Retina (tissue), 1 donor: Measurements from ENCODE around the gene MAGI2.

Experiments used
- DNase-seq: peaks from one replicate; pipeline ENCODE4 v3.0.0-alpha.2; 2016

MAGI2 gene

DNA sequence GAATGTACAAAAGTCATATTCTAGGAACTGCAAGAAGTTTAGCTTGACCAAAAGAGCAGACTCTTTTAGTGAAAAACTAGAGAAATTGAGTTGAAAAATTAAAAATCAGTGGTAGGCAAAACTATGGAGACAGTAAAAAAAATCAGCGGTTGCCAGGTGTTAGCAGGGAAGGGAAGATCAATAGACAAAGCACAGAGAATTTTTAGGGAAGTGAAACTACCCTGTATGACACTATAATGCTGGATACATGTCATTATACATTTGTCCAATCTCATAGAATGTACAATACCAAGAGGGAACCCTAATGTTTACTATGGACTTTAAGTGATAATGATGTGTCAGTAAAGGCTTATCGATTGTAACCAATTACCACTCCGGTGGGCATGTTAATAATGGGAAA, 761.9 kb downstream of the MAGI2 start:
- no peak for DNase-seq

DNA sequence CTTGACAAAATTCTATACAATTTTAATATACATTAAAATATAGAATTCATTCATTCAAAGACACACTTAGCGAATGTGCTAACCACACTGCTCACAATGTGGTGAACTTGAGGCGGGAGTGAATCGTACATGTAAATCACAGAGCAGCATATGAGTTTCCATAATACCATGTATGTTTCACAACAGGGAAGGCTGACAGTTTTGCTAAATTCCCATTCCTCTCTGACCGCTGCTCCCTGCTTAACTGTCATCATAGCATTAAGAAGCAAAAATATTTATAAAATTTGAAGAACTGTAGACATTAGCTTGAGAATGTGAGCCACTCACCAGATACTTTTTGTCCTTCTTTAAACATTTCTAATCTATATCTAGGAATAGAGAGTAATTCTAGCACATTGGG, 763.3 kb downstream of the MAGI2 start:
- no peak for DNase-seq

DNA sequence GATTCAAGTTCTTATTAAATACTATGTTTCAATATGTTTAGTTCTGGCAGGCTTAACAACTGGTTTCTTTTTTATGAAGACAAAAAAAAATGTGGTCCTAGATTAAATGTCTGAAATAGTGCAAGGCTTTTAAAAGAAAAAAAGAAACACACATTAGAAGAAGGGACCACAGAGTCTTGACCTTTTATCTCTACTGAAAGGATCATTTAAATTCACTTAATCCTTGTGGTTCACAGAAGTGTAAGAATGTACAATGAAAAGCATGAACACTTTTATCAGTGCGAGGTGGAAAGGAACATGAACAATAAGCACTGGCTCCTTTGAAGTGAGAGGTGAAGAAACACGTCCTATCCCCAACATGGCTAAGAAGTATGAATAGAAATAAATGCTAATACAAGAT, 765.1 kb downstream of the MAGI2 start:
- DNase-seq: no peak

DNA sequence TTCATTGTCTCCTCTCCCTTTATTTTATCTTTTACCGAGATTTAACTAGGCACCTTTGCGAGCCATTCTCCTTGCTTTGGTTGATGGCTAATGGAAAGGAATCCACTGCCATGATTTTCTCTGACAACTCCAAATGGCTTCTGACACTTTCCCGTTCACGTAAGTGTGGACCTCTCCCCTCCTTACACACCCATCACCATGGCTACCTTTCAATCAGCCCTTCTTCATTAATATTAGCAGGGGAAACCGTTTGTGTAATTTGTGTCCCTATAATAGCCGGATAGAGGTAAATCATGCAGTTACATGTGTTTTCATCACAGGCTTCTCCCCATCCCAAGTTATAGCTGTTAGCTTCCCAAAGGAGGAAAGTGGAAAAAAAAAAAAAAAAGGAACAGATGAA, 767.3 kb downstream of the MAGI2 start:
- DNase-seq: no peak

DNA sequence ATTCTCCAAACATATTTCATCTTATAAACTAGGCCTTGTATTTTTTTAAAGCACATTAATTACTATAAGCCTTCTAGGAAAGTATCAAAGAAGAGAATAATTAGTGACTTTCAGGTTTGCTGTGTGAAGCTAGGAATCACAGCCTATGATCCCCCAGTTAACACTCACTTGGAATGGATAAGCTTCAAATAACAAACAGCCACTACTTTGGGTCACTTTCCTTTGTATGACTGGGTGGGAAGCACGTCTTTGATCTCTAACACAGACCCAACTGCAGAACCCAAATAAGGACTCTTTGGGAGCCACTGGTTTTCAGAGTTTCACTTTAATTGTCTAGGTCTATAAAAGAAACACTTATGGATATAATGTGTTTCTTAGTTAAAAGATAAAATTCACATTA, 769.3 kb downstream of the MAGI2 start:
- no peak for DNase-seq

DNA sequence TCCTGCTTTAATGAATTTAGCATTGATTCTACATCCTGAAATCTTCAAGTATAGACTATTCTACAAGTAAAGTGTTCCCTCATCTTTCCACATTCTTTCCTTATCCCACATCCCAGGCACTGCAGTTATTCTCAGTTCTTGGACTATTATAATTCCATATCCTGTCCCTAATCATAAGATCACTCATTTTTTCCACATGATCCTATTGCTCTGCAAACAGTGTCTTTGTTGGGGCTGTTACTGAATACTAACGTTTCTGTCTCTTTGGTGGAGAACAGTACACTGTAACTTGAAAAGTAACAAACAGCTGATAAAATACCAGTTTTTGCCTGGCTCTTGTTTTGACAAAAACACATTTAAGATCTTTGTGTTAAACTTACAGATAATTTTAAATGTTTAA, 769.9 kb downstream of the MAGI2 start:
- DNase-seq: no peak

DNA sequence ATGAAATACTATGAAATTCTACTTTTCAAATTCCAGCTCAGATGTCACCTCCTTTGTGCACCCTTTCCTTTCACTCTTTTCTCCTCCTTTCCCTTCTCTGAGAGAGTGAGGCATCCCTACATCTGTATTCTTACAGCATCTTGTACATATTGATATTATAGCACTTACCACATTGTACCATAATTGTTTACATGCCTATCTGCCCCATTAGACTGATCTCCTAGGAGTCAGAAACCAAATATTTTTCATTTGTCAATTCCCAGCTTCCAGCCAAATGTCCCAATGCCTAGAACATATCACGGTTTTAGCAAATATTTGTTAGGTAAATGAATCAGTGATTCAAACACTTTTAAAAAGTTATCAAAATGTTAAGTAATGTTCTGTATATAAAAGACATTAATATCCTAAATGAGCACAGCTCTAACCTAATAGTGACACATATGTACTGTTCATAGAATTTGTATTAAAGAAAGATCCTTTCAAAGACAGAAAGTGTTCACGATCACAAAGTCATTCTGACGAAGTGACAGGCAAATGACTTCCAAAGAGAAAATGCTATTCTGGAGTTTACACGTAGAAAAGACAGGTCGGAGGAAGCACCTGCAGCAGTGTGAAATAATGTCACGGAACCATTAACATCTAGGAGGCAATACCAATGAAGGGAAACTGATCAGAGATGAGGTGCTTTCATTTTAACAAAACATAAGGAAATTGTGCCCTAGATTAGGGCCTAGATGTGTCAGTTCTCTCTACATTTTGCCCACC, 774.2 kb downstream of the MAGI2 start:
- DNase-seq: no peak

DNA sequence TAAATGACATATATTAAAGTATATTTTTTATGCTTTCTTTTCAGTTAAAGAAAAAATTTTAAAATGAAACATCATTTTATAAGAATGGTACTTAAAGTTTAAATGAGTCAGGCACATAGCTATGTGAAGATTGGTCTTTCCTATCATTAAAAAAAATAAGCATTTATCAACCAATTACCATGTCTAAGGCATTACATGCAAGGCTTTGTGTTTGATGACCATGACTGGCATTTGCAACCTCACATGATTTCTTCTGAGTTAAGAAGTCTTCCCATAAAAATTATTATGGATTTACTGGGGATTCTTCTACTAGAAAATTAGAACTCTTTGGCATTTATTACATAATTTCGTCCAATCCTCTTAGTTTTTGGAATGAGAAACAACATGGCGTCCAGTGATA, 776.1 kb downstream of the MAGI2 start:
- DNase-seq: no peak

DNA sequence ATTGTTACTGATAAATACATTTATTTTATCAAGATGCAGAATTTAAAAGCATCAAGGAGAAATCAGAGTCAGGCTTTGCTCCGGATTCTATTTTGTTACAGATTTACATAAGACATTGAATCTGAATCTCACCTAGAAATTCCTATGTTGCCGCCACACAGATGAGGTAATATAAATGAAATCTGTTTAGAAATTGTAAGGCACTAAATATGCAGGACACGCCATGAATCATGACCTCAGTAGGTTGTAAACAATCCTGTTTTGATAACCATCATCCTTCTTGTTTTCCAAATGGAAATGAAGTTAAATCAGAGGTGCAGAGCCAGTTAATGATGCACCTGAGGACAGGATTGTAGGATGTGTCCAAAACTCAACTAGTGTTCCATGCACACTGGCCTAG, 778.0 kb downstream of the MAGI2 start:
- DNase-seq: no peak

DNA sequence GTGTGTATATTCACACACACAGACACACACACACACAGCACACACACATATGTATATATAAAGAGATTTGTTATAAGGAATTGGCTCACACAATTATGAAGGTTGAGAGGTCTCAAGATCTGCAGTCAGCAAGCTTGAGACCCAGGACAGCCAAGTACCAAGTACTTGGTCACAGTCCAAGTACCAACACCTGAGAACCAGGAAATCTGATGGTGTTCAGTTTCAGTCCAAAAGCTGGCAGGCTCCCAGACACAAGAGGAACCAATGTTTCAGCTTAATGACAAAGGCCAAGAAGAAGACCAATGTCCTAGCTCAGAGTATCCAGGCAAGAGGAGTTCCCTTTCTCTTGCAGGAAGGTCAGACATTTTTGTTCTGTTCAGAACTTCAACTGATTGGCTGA, 780.2 kb downstream of the MAGI2 start:
- DNase-seq: no peak

DNA sequence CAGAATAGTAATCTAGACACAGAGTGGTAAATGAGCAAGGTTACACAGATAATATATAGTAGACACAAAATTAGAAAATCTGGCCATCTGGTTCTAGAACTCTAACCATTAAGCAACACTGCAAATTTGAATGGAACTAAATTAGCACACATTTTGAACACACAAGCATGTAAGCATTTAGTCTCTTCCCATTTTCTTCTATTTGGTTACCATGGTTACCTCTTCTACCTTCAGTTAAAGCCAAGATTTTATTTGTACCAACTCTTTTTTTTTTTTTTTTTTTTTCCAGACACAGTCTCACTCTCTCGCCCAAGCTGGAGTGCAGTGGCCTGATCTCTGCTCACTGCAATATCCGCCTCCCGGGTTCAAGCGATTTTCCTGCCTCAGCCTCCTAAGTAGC, 790.5 kb downstream of the MAGI2 start:
- no peak for DNase-seq

DNA sequence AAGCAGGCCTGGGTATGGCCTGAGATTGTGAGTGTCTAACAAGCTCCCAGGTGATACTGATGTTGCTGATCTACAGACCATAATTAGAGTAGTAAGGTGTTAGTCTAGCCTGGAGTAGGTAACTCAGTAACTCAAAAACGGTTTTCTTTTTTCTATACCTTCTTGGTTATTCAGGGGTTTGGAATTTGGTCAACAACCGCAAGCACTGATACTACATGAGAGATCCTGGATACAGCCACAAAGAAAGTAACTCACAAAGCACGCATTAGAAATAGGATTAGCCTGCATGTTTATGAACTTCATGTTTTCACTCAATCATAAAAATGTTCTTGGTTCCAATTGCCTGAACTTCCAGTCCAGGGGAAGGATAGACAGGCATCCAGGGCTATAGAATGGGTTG, 803.5 kb downstream of the MAGI2 start:
- no peak for DNase-seq

DNA sequence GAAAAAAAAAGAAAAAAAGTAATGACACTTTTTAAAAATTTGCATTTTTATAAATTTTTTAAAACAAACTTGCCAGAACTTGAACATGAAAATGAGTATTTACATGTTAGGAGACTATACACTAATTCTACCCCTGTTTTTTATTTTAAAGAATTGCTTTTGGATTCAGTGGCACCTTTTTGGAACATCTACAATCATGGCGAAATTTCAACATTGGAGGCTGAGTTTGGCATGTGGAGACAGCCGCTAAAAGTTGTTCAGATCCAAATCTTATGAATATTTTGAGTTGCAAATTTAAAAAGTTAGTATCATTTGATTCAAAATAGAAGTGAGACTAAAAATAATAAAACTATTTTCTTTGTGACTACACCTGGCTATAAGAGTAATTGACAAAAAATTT, 804.2 kb downstream of the MAGI2 start:
- no peak for DNase-seq

DNA sequence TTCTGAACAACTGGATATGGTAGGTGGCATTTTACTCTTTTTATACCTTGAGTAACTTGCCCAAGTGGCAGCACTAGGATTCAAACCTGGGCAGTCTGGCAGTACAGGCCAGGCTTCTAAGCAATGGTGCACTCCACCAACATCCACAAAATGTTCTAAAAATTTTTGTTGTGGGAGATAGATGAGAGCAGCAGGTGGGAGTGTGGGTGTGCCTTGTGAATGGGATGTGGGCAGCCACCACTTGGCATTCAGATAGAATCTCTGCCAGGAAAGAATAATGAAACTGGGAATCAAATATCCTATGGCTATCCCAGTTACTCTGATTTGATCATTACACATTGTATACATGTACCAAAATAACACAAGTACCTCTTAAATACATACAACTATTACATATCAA, 810.7 kb downstream of the MAGI2 start:
- DNase-seq: no peak

DNA sequence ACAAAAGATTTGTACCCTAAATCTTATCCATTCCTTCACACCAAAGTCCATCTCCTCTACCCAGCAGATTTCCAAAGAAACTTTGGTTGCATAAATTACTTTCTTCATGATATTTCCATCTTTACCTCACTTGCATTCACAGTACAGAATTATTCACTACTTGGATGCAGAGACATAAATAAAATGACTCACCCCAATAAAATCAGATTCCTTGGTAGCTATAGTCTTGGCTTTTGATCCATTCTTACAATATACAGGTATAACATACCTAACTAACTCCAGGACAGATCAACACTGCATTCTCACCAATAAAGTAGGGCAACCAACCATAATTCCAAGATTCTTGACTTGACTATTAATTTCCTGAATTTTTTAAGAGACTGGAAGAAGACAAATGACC, 815.1 kb downstream of the MAGI2 start:
- DNase-seq: no peak

DNA sequence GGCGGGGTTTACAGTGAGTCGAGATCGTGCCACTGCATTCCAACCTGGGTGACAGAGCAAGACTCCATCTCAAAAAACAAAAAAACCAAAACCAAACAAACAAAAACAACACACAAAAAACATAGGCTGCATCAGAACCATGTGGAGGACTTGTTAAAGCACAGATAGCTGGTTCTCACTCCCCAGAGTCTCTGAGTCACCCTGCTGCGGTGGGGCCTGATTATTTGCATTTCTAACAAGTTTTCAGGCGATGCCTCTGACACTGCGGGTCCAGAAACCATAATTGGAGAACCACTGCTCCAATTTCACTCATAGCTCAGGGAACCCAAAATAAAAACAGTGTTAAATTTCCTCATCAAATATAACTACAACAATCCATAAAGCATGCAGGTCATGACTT, 816.7 kb downstream of the MAGI2 start:
- no peak for DNase-seq

DNA sequence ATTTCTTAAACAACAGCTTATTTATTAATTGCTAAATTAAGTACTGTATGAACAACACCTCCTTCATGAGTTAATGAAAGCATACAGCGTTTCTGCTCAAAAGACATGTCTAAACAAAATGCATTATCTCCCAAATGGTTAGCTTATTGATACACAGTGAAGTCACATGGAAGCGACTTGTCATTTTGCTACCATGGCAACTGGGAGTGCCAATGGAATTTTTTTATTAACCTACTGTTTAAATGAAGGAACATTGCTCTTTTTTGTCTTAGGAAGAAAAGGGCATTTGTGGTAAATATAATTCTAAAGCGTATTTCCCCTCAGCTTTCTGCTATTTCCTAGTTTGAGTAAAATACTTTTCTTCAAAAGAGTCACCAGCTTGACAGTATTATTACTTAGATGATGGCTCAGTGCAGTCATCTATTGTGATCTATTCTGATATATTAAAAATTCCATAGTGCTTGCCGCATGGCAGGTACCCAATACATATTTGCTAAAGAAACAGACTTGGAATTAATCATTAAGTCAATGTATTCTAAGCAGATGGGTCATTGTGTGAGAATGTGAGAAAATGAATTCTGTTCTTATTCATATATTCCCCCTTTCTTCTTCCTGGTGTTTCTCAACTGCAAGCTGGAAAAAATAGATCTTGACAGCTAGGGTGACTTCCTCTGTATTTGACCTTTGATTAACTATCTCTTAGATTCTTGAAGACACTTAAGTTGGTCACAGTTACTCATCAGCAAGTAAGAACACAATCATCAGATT, 818.3 kb downstream of the MAGI2 start:
- DNase-seq: no peak

DNA sequence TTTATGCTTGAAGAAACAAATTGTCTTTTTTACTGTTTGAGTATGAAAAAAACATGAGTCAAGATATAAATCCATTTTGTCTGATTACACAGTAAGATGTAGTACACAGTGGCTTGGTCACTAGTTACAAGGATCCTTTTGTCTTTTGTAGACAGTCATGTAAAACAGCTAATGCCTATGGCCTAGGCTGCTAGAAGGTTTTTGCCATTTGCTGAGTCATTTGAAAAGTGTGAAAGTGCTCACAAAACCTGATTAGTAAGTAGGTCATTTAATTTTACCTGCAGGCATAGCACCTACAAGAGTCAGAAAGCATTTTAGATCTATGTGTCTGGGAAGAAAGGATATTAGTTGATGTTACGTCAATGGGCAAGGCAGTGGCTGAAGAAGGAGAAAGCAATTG, 819.4 kb downstream of the MAGI2 start:
- DNase-seq: no peak

DNA sequence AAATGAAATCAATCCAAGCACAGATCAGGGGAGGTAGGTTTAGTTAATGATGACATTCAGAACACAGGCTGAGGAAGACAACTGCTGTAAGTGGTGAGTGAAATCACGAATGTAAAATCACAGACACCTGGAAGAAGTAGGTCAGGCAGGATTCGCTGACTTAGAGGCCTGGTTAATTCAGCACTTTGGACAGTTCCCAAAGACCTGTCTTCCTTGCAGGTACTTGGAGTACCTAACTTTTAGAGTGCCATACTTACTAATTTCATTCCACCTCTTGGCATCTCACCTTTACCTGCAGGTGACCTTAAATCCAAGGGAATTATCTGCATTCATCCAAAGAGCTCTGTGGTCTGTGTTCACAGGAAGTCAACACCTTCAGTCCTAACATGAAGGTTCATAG, 832.5 kb downstream of the MAGI2 start:
- no peak for DNase-seq

DNA sequence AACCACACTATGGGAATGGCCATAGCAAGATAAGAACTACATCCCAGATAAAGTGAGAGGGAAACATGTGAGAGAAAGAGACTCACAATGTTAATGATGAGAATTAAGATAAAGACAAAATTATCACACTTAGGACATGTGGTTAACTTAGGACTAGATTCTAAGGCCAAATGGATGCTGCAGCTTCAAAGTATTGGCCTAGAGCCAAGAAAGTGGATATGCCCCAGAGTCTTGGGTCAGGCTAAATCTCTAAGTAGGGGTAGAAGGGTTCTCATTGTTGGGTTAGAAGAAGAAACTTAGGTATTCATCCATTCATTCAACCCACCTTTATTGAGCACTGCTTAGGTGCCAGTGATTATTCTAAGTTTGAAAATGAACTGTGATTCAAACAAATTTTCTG, 836.9 kb downstream of the MAGI2 start:
- no peak for DNase-seq

DNA sequence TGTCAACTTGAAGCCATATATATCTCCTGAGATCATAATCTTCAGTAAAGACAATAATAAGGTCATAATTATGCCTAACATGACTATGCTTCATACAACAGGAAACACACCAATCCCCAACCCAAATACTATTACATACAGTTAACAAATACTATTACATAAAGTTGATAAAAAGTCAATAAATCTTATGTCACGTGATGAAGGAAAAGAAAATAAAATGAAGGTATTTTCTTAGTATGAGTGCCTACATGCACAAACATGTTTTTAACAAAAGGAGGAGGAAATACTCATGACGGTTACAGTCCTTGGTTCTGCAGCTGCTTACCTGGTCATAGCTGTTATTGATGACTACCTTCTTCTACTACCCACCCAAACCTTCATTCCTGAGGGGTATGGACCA, 844.2 kb downstream of the MAGI2 start:
- no peak for DNase-seq

DNA sequence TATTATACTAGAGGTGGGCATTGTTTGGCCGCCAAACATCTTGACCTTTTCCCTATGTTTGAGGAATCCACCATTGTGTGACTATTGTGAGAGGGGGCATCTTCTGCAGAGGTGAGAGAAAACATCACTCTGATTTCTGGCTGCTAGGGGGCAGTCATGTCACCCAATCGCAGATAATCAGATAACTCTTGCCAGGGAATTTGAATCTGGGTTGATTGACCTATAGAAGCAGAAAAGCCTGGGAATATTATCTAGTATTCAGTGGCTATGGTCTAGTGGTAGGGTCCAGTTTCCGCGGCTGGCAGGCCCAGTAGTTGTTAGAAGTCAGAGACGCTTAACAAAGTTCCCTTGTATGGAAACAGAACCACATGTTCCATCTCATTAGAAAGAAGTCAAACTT, 846.4 kb downstream of the MAGI2 start:
- no peak for DNase-seq

DNA sequence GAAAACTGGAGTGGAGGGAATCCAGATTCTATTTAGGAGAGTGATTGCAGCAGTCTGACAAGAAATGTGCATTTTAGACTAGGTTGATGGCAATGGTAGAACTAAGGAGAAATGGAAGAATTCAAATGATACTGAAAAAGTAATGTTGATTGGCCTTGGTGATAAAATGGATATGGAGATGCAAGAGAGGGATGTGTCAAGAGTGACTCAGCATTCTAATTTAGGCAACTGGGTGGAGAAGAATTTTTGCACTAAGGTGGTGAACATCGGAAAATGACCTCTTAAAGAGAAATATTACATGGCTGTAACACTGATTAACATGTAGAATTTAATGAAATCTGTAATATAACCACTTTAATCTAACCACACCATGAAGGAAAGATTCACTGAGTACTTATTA, 848.3 kb downstream of the MAGI2 start:
- DNase-seq: no peak

DNA sequence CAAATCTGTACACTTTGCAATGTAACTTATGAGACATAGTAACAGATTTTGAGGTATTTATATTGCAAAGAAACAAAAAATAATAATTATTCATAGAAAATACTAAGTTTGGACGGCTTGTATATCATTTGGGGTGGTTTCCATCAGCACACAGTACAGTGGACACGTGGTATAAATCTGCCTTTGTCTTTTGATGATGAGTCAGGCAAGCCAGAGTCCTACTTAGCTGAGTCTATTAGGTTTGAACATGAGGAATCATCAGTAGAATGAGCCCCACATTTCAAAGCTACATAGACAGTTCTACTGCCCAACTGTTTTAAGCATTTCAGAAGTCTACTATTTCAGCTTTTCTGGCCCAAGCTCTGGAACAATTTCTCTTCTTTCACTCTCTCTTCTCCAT, 851.7 kb downstream of the MAGI2 start:
- DNase-seq: no peak

DNA sequence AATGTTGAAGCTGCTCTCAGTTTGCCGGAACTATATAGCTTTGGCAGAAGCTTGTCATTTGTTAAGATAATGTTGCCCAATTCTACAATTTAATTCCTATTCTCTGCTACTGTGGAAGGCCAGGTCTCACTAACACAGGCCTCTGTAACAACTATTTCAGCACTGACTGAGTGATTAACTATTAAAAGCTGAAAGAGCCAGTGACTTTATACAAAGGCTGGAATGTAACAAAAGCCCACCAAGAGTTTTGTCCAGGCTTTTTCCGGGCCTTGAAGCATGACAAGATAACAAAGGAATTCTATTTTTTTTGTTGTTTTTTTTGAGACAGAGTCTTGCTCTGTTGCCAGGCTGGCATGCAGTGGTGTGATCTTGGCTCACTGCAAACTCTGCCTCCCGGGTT, 859.3 kb downstream of the MAGI2 start:
- DNase-seq: no peak
